ENCODE data around the gene PLXNA4. TPM values are rescaled to one million over a fixed set of nuclear protein-coding genes. Genes with fewer than 3 reads are reported as not detected.

Gene PLXNA4
- total and polyA plus RNA-seq, 2 experiments from 2014 or later = 0.32 TPM; not detected in 1

DNA sequence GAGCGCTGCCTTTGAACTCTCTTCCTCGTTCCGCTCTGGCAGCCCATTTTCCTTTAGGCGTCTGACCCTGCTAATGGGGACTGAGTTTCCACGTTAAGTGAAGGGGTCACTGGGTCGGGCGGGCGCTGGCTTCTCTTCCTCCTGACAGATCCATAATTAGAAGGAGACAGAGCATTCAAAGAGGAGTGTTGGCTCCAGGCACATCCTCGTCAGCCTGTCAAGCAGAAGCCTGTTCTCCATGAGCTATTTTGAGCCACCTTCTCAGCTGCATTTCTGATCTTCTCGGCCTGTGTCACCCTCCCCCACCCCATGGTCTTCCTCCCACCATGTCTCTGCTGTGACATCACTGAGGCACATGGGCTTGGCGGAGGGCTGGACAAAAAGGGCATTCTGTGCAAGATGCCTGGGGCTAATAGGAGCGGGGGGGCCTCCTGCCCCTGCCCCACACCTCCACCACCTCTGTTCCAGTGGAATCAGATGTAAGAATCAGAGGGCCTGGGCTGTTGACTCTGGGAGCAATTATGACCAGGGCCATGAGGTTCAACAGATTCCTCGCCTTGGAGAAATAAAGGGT is 248.1 kb downstream of the PLXNA4 start:
- WGBS, 2 experiments (ENCODE audit: low coverage in 1 of 2, low lambda C conversion rate in 2 of 2, missing lambda C conversion rate in 2 of 2) = 68 to 70% methylated on average over 13 of the region's 13 CpGs
- Histone ChIP-seq H3K4me3 (no peak overlapping the region), H3K27me3 (replicated peaks; ENCODE audit: insufficient read depth) (peaks cover 11% of the 10 kb centered on the region; the same call in 1 of the 2 replicates), H3K9ac (no peak overlapping the region), H4K20me1 (ENCODE audit: insufficient read depth) (no peaks in the 10 kb centered on the region), H3K9me2 (ENCODE audit: insufficient read depth) (no peaks in the 10 kb centered on the region), H3K79me2 (ENCODE audit: insufficient read depth) (no peaks in the 10 kb centered on the region), H3K4me2 (ENCODE audit: unreplicated experiment) (no peak overlapping the region), H3K36me3 (ENCODE audit: low read depth) (no peaks in the 10 kb centered on the region), H2AFZ (no peak overlapping the region), H3K27ac (no peak overlapping the region), H3F3A (ENCODE audit: insufficient read depth) (no peaks in the 10 kb centered on the region), H3K4me1 (ENCODE audit: insufficient read depth) (no peaks in the 10 kb centered on the region), H3K9me3 (ENCODE audit: low read depth) (no peaks in the 10 kb centered on the region)
- no peak for DNase-seq
- in situ Hi-C loops (cut with MboI) = loop anchor here (10.0 kb wide), 1 partner anchor 257 kb away; no protein-coding TSS in a partner anchor
- TF ChIP-seq EZH2phosphoT487 (IDR thresholded peaks at IDR 0.05; ENCODE audit: insufficient read depth, low read depth) = no peak
- no peak for TF ChIP-seq EZH2 (IDR thresholded peaks at IDR 0.05; ENCODE audit: insufficient read depth, poor library complexity, severe bottlenecking)

DNA sequence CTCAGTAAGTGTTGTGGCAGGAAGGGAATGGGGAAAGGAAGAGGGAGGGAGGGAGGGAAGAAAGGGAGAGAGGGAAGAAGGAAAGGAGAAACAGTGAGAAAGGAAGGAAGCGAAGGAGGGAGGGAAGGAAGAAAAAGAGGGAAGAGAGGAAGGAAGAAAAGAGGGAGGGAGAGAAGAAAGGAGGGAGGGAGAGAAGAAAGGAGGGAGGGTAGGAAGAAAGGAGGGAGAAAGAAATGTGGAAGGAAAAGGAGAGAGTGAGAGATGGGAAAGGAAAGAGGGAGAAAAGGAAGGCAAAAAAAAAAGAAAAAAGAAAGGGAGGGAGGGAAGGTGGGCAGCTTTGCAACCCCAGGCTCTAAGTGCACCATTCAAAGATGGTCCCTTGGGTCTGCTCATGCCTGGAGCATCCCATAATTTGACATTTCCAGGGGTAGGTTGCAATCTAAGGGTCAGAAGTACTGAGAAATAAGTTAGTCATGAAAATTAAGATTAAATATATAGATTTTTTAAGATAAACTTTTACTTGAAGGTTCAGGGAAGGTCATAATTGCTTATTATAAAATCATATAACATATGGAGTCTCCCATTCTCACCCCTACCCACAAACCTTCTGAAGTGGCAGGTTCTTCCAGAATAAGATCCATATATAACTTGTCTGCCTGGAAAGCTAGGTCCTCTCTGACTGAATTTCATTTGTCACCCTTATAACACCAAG is 249.2 kb downstream of the PLXNA4 start:
- TF ChIP-seq EZH2 (IDR thresholded peaks at IDR 0.05; ENCODE audit: insufficient read depth, poor library complexity, severe bottlenecking) = no peak
- TF ChIP-seq EZH2phosphoT487 (IDR thresholded peaks at IDR 0.05; ENCODE audit: insufficient read depth, low read depth) = no peak
- Histone ChIP-seq H3K27ac (no peak overlapping the region), H3K79me2 (ENCODE audit: insufficient read depth) (no peaks in the 10 kb centered on the region), H3K9ac (no peak overlapping the region), H3K4me3 (no peak overlapping the region), H3K9me2 (ENCODE audit: insufficient read depth) (no peaks in the 10 kb centered on the region), H3K9me3 (ENCODE audit: low read depth) (no peaks in the 10 kb centered on the region), H4K20me1 (ENCODE audit: insufficient read depth) (no peaks in the 10 kb centered on the region), H3F3A (ENCODE audit: insufficient read depth) (no peaks in the 10 kb centered on the region), H3K4me2 (ENCODE audit: unreplicated experiment) (no peak overlapping the region), H3K4me1 (ENCODE audit: insufficient read depth) (no peaks in the 10 kb centered on the region), H3K36me3 (ENCODE audit: low read depth) (no peaks in the 10 kb centered on the region), H3K27me3 (replicated peaks; ENCODE audit: insufficient read depth) (peaks cover 11% of the 10 kb centered on the region; the same call in 1 of the 2 replicates), H2AFZ (no peak overlapping the region)
- no peak for DNase-seq
- WGBS, 2 experiments (ENCODE audit: low coverage in 1 of 2, low lambda C conversion rate in 2 of 2, missing lambda C conversion rate in 2 of 2) = 81 to 100% methylated on average over 1 of the region's 1 CpG
- in situ Hi-C loops (cut with MboI) = loop anchor here (10.0 kb wide), 1 partner anchor 258 kb away; no protein-coding TSS in a partner anchor

DNA sequence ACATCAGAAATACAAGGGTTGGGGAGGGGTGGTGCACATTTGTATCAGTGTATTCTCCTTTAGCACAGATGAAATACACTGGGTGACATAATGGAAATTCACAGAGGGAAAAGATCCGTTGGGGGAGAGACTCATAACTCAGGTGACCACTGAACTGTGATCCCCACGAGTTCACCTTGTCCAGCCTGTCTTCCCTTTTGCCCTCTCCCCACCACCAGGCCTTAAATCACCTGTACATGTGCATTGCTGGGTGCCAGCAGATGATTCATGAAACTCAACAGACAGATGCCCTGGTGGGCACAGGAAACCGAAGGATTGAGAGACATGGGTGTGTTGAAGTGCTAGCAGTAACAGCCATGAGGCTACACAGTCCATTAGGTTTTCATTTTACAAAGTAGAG is 253.3 kb downstream of the PLXNA4 start:
- TF ChIP-seq EZH2phosphoT487 (IDR thresholded peaks at IDR 0.05; ENCODE audit: insufficient read depth, low read depth) (no peak), EZH2 (IDR thresholded peaks at IDR 0.05; ENCODE audit: insufficient read depth, poor library complexity, severe bottlenecking) (no peak)
- H3K9ac ChIP-seq = no peak overlapping the region
- no peaks in the 10 kb centered on the region for H3F3A ChIP-seq (ENCODE audit: insufficient read depth)
- no peak overlapping the region for H3K27ac ChIP-seq
- in situ Hi-C loops (cut with MboI) = loop anchor here (10.0 kb wide), 1 partner anchor 262 kb away; no protein-coding TSS in a partner anchor
- no peaks in the 10 kb centered on the region for H3K9me3 ChIP-seq (ENCODE audit: low read depth)
- H3K36me3 ChIP-seq (ENCODE audit: low read depth) = no peaks in the 10 kb centered on the region
- H2AFZ ChIP-seq = no peak overlapping the region
- no peak overlapping the region for H3K4me2 ChIP-seq (ENCODE audit: unreplicated experiment)
- no peak for DNase-seq
- 25 to 47% methylated on average over 3 of the region's 3 CpGs for WGBS, 2 experiments (ENCODE audit: low coverage in 1 of 2, low lambda C conversion rate in 2 of 2, missing lambda C conversion rate in 2 of 2)
- peaks cover 6% of the 10 kb centered on the region for H3K27me3 ChIP-seq (replicated peaks; ENCODE audit: insufficient read depth)
- H3K79me2 ChIP-seq (ENCODE audit: insufficient read depth) = no peaks in the 10 kb centered on the region
- no peaks in the 10 kb centered on the region for H3K4me1 ChIP-seq (ENCODE audit: insufficient read depth)
- no peaks in the 10 kb centered on the region for H3K9me2 ChIP-seq (ENCODE audit: insufficient read depth)
- no peak overlapping the region for H3K4me3 ChIP-seq
- no peaks in the 10 kb centered on the region for H4K20me1 ChIP-seq (ENCODE audit: insufficient read depth)

DNA sequence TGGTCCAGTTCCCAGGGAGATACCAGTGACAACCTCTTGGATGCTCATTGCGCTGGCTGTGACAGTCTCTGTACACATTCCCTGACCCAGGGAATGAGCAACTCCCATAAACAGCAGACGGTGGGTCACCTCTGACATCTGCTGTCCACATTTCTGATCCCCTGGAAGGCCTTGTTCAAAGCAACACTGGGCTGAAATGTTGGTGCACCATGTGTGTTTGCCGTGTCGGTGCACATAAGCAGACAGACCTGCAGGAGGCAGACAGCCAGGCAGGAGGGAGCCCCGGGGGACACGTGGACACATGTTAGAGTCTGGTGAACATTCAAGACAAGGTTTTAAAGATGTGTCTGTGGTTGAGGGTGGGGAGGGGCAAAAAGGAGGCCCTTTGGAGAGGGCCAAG is 254.9 kb downstream of the PLXNA4 start:
- H2AFZ ChIP-seq = no peak overlapping the region
- no peak overlapping the region for H3K4me3 ChIP-seq
- H3K9me3 ChIP-seq (ENCODE audit: low read depth) = no peaks in the 10 kb centered on the region
- no peaks in the 10 kb centered on the region; the same call in 1 of the 2 replicates for H3K27me3 ChIP-seq (replicated peaks; ENCODE audit: insufficient read depth)
- 49 to 50% methylated on average over 6 of the region's 6 CpGs for WGBS, 2 experiments (ENCODE audit: low coverage in 1 of 2, low lambda C conversion rate in 2 of 2, missing lambda C conversion rate in 2 of 2)
- H4K20me1 ChIP-seq (ENCODE audit: insufficient read depth) = no peaks in the 10 kb centered on the region
- no peak for TF ChIP-seq EZH2 (IDR thresholded peaks at IDR 0.05; ENCODE audit: insufficient read depth, poor library complexity, severe bottlenecking)
- no peak for TF ChIP-seq EZH2phosphoT487 (IDR thresholded peaks at IDR 0.05; ENCODE audit: insufficient read depth, low read depth)
- no peaks in the 10 kb centered on the region for H3K36me3 ChIP-seq (ENCODE audit: low read depth)
- no peaks in the 10 kb centered on the region for H3K4me1 ChIP-seq (ENCODE audit: insufficient read depth)
- H3K4me2 ChIP-seq (ENCODE audit: unreplicated experiment) = no peak overlapping the region
- no peaks in the 10 kb centered on the region for H3F3A ChIP-seq (ENCODE audit: insufficient read depth)
- H3K79me2 ChIP-seq (ENCODE audit: insufficient read depth) = no peaks in the 10 kb centered on the region
- H3K9ac ChIP-seq = no peak overlapping the region
- peak; percentile 9 for DNase-seq
- in situ Hi-C loops (cut with MboI) = loop anchor here (10.0 kb wide), 1 partner anchor 263 kb away; no protein-coding TSS in a partner anchor
- H3K27ac ChIP-seq = no peak overlapping the region
- no peaks in the 10 kb centered on the region for H3K9me2 ChIP-seq (ENCODE audit: insufficient read depth)

Measured in GM23248 (cell line).